Lung microvascular endothelial cell (primary cell): ENCODE data around the gene SGTA. TPM values are rescaled to one million over a fixed set of nuclear protein-coding genes. Genes with fewer than 3 reads are reported as not detected.

ENCODE experiments used
- DNase-seq, 2 donors: peaks; one replicate each; pipeline versions ENCODE4 v3.0.0 to v3.0.0-alpha.2; 2010; ENCODE audit warnings: low read depth in 2 of 2
- total RNA-seq: library from RNA; depleted of rRNA; stranded (reverse); fragments of >200 nt; gene quantifications from 2 replicates; pipeline ENCODE4 v1.2.1, GENCODE V29; 2014

The SGTA gene
- total RNA-seq, 1 donor from 2014 or later = 28.4 TPM

GRCh38 chr19:2755811-2756210, 27.3 kb downstream of the SGTA start:
- no peak for DNase-seq

DNA sequence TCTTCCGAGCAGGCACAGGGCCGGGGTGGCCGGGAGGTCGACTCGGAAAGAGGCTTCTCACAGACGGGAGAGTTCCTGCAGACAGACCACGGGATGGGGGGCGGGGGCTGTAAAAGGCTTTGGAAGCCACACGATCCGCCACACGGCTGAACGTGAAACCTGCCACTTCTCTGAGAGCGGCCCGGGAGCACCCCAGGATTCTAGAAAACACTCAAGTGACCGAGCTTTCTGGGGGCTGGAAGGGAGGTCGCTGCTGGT, 27.7 kb downstream of the SGTA start:
- DNase-seq = no peak

GRCh38 chr19:2754659-2755447, 28.2 kb downstream of the SGTA start:
- DNase-seq = no peak

GRCh38 chr19:2751438-2751830, 31.6 kb downstream of the SGTA start:
- no peak for DNase-seq

DNA sequence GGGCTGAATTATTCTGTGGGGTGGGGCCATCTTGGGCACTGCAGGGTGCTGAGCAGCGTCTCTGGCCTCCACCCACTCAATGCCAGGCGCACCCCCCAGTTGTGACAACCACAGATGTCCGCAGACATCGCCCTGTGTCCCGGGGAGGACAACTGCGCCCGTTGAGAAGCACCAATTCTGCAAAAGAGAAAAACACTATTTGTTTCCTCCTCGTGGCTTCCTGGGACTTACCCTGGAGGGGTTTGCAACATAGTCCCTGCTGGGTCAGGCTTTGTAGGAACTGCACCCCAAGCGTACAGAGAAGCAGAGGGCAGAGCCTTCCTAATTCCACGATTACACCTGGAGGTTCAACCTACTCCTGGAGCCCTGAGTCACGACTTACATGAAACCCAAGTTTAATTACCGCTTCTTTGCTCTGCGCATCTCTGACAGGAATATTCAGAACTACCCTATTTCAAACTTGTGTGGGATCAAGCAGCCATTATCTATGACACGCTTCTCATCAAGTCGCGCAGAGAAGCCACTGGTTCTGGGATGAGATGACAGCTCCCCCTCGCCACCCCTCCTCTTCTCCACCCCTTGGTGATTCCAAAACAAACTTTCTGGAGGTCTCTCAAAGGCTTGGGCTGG, 32.1 kb downstream of the SGTA start:
- no peak for DNase-seq

DNA sequence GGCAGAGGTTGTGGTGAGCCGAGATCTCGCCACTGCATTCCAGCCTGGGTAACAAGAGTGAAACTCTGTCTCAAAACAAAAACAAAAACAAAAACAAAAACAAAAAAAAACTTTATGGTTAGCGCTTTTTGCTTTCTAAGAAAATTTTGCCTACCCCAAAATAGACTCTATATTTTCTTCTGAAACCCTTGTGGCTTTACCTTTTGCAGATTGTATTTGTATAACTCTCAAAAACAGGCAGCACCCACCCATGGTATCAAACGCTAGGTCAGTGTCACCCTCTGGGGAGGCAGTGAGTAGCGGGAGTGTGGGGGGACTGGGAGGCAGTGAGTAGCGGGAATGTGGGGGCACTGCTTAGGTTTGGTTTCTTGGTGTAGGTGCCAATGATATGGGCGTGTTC, 35.7 kb downstream of the SGTA start:
- DNase-seq = no peak

GRCh38 chr19:2744113-2744512, 39.0 kb downstream of the SGTA start:
- no peak for DNase-seq

DNA sequence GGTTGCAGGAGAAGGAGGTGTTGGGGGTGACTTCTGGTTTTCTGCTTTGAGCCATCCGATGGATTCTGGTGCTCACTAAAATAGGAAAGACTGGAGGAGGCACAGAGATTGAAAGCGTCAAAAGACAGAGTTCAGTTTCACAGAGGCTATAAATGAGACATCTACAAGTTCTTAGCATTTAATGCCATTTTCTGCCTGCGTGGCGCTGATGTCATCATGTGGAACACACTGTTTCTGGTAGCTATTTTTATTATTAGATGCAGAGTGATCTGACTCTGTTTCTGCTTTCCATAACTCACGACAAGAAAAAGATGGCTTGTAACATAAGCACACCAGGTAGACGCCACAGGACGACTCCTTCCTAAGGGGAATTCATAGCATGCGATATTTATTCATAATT, 40.0 kb downstream of the SGTA start:
- DNase-seq = no peak

DNA sequence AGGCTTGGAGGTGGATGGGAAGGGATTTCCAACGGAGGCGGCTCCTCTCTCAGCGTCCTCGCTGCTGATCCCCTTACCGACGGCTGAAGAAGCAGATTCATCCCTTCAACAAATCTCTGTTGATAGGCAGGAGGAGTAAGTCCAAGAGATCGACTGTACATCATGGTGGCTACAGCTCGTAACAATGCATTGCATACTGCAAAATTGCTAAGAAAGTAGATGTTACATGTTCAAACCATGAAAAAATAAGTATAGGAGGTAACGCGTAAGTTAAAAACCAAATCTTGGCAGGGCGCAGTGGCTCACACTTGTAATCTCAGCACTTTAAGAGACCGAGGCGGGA, 42.8 kb downstream of the SGTA start:
- no peak for DNase-seq

DNA sequence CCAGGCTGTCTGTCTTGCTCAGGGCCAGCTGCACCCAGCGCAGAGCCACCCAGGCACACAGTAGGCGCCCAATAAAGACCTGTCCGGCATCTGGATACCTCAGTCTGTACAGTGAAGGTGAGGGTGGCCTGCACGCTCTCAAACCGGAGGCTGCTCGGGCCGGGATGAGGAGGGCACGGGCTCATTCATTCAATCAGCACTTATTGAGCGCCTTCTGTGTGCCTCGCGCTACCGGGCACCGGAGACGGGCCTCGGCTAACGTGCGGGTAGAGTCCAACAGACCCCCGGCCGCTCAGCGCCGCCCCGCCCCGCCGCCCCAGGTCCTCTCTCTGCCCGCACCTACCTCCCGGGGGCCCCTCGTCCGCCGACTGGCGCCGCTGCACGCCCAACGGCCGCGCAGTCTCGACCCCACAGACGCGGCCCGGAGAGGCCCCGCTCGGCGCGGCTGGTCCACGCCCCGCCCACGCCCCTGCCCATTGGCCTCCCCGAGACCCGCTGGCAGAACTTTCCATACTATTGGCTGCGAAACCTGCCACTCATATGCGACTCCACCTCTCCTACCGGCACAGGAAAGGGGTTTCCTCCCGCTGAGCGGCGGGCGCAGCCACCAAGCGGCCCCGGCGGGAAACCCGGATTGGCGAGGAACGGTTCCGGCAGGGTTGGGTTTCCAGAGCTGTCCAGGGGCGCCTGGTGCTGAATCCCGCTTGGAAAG, 43.3 kb downstream of the SGTA start, which contains the start of gene SLC39A3:
TSS of gene SLC39A3 (minus strand) at position 416 of the 712 bp plus-strand sequence. CDS start 2,760 bp downstream, outside the sequence.
- DNase-seq = peak; percentile 98 to 99

DNA sequence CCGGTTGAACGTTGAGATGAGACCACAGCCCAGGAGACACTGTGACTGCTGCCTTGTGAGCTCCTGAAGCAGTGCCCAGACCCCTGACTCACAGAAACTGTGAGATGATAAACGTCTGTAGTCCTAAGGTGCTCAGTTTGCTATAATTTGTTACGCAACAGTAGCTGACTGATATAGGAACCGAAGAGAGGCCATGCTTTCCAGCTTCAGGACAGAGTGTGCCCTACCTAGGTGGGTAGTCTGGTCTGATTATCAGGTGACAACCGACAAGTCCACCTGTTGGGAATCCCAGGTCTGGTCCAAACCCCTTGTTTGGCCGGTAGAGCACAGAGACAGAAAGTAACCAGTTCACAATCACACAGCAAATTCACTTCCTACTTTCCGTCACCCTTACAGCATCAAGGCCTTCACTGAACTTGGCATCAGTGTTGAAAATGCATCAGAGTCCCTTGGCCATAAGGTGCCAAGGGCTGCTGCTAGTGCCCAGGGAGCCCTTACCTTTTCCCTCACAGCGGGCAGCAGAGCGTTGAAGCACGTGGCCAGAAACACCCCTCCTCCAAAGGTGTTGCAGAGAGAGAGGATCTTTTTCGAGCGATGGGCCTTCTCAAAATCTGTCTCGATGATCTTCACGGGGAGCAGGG, 46.4 kb downstream of the SGTA start:
- no peak for DNase-seq

GRCh38 chr19:2735374-2735773, 47.7 kb downstream of the SGTA start:
- no peak for DNase-seq

GRCh38 chr19:2734589-2735288, 48.3 kb downstream of the SGTA start:
- no peak for DNase-seq

- DNase-seq = no peak
Measured at GRCh38 chr19:2733930-2734588, 49.0 kb downstream of the SGTA start.

DNA sequence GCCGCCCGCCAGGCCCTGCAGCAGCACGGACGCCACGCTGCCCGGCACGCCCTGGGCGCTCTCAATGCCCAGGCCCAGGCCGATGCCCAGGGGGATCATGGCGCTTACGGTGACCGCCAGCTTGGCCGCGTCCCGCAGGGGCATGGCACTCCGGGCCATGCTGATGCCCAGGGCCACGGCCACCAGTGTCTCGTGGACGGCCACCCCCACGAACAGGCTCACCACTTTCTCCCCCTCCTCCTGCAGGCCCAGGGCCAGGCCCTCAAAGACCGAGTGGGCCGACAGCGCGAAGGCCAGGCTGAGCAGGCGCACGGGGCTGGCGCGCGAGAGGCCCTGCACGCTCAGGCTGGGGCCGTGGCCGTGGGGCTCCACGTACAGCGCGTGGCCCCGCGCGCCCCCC, 50.2 kb downstream of the SGTA start:
- DNase-seq = no peak

- DNase-seq = no peak
Measured at GRCh38 chr19:2732157-2732725, 50.8 kb downstream of the SGTA start.

DNA sequence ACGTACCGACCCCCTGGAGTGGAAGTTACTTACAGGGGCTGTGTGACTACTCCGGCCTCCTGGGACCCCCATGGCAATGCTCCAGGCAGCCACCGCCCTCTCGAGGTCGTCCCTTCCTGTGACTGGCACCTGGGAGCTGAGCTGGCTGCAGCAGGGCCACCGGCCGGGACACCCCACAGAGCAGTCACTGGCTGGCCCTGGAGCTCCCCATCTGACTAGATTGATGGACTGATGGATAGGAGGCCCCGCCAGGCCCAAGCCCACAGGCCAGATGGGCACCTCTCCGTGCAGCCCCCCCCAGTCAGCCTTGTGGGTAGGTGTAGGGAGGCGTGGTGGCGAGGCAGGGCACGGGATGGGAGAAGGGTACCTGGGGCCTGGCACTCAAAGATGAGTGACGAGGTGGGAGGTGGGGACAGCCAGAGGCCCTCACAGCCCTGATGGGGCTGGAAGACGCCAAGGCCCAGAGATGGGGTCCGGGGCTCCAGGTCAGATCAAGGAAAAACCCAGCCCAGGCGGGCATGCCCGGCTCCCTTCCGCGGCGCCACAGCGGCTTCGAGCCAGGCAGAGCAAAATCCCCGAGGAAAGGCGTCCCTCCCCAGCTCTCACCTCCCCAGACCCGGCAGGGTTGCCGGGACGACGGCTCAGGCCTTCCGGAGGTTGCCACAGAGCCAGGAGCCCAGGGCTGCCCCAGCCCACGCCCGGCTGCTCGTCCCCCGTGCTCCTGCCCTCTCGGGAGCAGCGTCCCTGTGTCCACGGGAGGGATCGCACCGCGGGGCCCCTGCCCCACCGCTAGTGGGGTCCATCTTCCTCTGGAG, 51.7 kb downstream of the SGTA start:
- no peak for DNase-seq

GRCh38 chr19:2729943-2730818, 52.9 kb downstream of the SGTA start:
- no peak for DNase-seq

DNA sequence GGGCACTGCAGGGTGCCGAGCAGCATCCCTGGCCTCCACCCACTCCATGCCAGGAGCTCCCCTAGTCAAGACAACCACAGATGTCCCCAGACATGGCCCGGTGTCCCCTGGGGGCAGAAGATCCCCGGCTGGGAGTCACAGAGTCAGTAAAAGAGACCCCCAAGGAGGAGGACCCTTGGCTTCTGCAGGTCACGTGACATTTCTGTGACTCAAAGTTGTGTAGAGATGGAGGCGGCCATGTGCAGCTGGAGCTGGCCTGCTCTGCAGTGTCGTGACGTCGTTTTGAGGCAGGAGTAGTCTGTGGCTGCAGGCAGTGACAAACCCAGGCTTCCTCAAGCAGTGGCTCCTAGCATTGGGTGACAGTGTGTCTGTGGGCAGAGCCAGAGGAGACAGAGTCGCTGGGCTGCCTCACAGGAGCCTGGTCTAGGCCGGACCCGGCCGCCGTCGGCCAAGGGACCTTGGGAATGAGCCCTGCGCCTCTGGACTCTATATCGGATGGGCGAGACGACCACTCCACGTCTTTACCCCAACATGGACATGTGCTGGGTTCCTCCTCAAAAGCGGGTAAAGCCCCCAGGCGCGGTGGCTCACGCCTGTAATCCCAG, 54.2 kb downstream of the SGTA start:
- no peak for DNase-seq
